Measurements from ENCODE around the gene LRRC4.

- TF ChIP-seq, protein P1, sequence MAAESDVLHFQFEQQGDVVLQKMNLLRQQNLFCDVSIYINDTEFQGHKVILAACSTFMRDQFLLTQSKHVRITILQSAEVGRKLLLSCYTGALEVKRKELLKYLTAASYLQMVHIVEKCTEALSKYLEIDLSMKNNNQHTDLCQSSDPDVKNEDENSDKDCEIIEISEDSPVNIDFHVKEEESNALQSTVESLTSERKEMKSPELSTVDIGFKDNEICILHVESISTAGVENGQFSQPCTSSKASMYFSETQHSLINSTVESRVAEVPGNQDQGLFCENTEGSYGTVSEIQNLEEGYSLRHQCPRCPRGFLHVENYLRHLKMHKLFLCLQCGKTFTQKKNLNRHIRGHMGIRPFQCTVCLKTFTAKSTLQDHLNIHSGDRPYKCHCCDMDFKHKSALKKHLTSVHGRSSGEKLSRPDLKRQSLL (tag by site-specific recombination; IDR thresholded peaks at IDR 0.05): no peak
- no peak for TF ChIP-seq CTCF (tag by site-specific recombination; IDR thresholded peaks at IDR 0.05)
- TF ChIP-seq ZNF239 (tag by site-specific recombination; IDR thresholded peaks at IDR 0.05): no peak
- TF ChIP-seq ZNF121 (tag by site-specific recombination; IDR thresholded peaks at IDR 0.05): no peak
- TF ChIP-seq ZNF350 (tag by site-specific recombination; IDR thresholded peaks at IDR 0.05): no peak
- TF ChIP-seq ZNF148 (tag by site-specific recombination; IDR thresholded peaks at IDR 0.05; ENCODE audit: borderline replicate concordance): no peak
- TF ChIP-seq, protein P2, sequence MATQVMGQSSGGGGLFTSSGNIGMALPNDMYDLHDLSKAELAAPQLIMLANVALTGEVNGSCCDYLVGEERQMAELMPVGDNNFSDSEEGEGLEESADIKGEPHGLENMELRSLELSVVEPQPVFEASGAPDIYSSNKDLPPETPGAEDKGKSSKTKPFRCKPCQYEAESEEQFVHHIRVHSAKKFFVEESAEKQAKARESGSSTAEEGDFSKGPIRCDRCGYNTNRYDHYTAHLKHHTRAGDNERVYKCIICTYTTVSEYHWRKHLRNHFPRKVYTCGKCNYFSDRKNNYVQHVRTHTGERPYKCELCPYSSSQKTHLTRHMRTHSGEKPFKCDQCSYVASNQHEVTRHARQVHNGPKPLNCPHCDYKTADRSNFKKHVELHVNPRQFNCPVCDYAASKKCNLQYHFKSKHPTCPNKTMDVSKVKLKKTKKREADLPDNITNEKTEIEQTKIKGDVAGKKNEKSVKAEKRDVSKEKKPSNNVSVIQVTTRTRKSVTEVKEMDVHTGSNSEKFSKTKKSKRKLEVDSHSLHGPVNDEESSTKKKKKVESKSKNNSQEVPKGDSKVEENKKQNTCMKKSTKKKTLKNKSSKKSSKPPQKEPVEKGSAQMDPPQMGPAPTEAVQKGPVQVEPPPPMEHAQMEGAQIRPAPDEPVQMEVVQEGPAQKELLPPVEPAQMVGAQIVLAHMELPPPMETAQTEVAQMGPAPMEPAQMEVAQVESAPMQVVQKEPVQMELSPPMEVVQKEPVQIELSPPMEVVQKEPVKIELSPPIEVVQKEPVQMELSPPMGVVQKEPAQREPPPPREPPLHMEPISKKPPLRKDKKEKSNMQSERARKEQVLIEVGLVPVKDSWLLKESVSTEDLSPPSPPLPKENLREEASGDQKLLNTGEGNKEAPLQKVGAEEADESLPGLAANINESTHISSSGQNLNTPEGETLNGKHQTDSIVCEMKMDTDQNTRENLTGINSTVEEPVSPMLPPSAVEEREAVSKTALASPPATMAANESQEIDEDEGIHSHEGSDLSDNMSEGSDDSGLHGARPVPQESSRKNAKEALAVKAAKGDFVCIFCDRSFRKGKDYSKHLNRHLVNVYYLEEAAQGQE (tag by site-specific recombination; IDR thresholded peaks at IDR 0.05): no peak
- TF ChIP-seq ZNF501 (tag by site-specific recombination; IDR thresholded peaks at IDR 0.05): no peak
- no peak for TF ChIP-seq ZSCAN5A (tag by site-specific recombination; IDR thresholded peaks at IDR 0.05)
- TF ChIP-seq KLF8 (tag by site-specific recombination; IDR thresholded peaks at IDR 0.05): no peak
- no peak for TF ChIP-seq ZNF274 (IDR thresholded peaks at IDR 0.05; ENCODE audit: low read length)
- TF ChIP-seq ZNF274 (tag by site-specific recombination; IDR thresholded peaks at IDR 0.05; ENCODE audit: borderline replicate concordance): no peak
- TF ChIP-seq ZBTB1 (tag by site-specific recombination; IDR thresholded peaks at IDR 0.05): no peak
- TF ChIP-seq SP2 (tag by site-specific recombination; IDR thresholded peaks at IDR 0.05): no peak
- TF ChIP-seq ZNF426 (tag by site-specific recombination; IDR thresholded peaks at IDR 0.05): no peak
Measured at GRCh38 chr7:128030263-128030653, 979 bp downstream of the LRRC4 start.

Data from HEK293 (cell line).